ENCODE measurements around the gene SELENOW. TPM values are rescaled to one million over a fixed set of nuclear protein-coding genes. Genes with fewer than 3 reads are reported as not detected.
"Not testable (repeated sequence)": the region's sequence is repeated elsewhere in the genome, so short reads cannot be mapped to it uniquely, and the experiment has no call there.

Gene SELENOW
- total and polyA plus RNA-seq, 8 donors, result 161 to 596 (median 225) TPM

- no peak for ATAC-seq
- H3K27me3 ChIP-seq, result no peaks in the 10 kb centered on the region
- DNase-seq, result no peak
- H3K27ac ChIP-seq, result no peak overlapping the region
- intact Hi-C loops (cut with DNase I), result no loop called here
- no peak overlapping the region for H3K4me3 ChIP-seq
- no peak for TF ChIP-seq CTCF (IDR thresholded peaks at IDR 0.05)
- H3K36me3 ChIP-seq, result no peaks in the 10 kb centered on the region
- H3K9me3 ChIP-seq, result no peaks in the 10 kb centered on the region
- H3K4me1 ChIP-seq, result no peaks in the 10 kb centered on the region
Measured at GRCh38 chr19:47766359-47766620, 12.2 kb upstream of the SELENOW start.

DNA sequence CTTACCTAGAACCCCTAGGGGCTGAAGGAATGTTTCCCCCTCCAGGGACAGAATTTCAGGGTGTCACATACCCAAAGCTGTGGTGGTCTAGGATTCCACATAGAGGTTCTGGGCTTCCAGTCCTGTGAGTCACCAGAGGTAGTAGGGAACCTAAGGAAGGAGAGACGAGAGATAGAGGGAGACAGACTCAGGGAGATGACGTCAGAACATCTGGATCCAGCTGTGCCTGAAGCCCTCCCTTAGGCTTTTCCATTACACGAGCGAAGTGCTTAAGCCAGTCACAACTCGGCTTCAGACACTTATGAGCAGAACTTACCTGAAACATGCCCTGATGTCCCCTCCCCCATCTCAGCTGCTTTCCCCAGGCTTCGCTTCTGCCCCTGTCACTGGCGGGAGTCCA, 11.8 kb upstream of the SELENOW start:
- Histone ChIP-seq H3K4me1 (no peaks in the 10 kb centered on the region), H3K27me3 (no peaks in the 10 kb centered on the region), H3K4me3 (no peak overlapping the region), H3K27ac (no peak overlapping the region), H3K9me3 (no peaks in the 10 kb centered on the region), H3K36me3 (no peaks in the 10 kb centered on the region)
- ATAC-seq (no peak), DNase-seq (no peak)
- intact Hi-C loops (cut with DNase I), result no loop called here
- TF ChIP-seq CTCF (IDR thresholded peaks at IDR 0.05), result no peak

DNA sequence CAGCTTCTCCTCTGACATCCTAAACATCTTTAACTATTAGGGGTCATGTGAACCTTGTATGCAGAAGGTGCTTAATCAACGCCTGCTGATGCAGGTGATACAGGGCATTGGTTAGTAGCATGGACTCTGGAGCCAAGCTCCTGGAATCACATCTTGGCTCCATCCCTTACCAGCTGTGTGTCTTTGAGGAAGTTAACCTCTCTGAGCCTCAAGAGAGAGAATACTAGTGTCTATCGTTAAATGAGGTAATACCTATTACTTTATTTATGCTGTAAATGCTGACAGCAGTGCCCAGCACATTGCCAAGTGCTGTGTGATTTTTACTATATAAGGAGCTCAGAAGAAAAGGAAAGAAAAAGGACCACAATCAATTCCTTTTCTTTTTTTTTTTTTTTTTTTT, 11.2 kb upstream of the SELENOW start:
- no peak overlapping the region for H3K27ac ChIP-seq
- ATAC-seq, result no peak
- intact Hi-C loops (cut with DNase I), result no loop called here

DNA sequence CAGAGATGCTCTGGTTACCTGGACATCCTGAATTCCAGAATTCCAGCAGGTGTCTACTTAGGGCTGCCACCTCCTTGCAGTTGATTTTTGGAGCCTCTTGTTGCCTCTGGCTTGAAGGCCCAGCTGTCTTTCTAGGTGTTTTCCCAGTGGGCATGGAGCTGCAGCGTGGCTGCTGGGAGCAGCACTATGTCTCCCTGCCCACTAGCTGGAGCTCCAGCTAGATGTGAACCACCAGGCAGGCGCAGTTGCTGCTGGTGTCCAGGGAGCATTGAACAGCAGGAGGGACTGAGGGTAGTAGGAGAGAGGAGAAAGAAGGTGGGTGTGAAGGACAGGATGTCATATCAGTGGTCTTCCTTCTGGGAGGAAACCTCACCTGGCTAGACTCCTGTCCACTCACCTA, 9.9 kb upstream of the SELENOW start:
- no peak for TF ChIP-seq CTCF (IDR thresholded peaks at IDR 0.05)
- ATAC-seq (no peak), DNase-seq (no peak)
- Histone ChIP-seq H3K9me3 (no peaks in the 10 kb centered on the region), H3K27ac (no peak overlapping the region), H3K4me3 (no peak overlapping the region), H3K36me3 (no peaks in the 10 kb centered on the region), H3K27me3 (no peaks in the 10 kb centered on the region), H3K4me1 (no peaks in the 10 kb centered on the region)
- intact Hi-C loops (cut with DNase I), result no loop called here

More for the DNA sequence above, 11.2 kb upstream of the SELENOW start:
- TF ChIP-seq CTCF (IDR thresholded peaks at IDR 0.05), result no peak
- no peaks in the 10 kb centered on the region for H3K36me3 ChIP-seq
- no peaks in the 10 kb centered on the region for H3K27me3 ChIP-seq
- no peaks in the 10 kb centered on the region for H3K9me3 ChIP-seq
- DNase-seq, result no peak
- H3K4me3 ChIP-seq, result no peak overlapping the region
- H3K4me1 ChIP-seq, result no peaks in the 10 kb centered on the region

GRCh38 chr19:47769534-47769933, 9.0 kb upstream of the SELENOW start:
- Histone ChIP-seq H3K36me3 (no peaks in the 10 kb centered on the region), H3K27ac (no peak overlapping the region), H3K27me3 (no peaks in the 10 kb centered on the region), H3K4me3 (no peak overlapping the region), H3K9me3 (no peaks in the 10 kb centered on the region), H3K4me1 (no peaks in the 10 kb centered on the region)
- TF ChIP-seq CTCF (IDR thresholded peaks at IDR 0.05), result no peak
- intact Hi-C loops (cut with DNase I), result no loop called here
- DNase-seq (no peak), ATAC-seq (no peak)

GRCh38 chr19:47771291-47771690, 7.2 kb upstream of the SELENOW start:
- H3K4me3 ChIP-seq; H3K27ac ChIP-seq; DNase-seq; ATAC-seq; H3K4me1 ChIP-seq; H3K36me3 ChIP-seq; intact Hi-C loops (cut with DNase I); H3K27me3 ChIP-seq; H3K9me3 ChIP-seq: not testable (repeated sequence)
